NCI-H345 (cell line): ENCODE data around the gene ATP2B3.

Experiments used
- DNase-seq: peaks from one replicate; lab custom pipeline; 2025; lab: John Stamatoyannopoulos, UW

Gene ATP2B3

GRCh38 chrX:153488231-153488914 lies 29.1 kb upstream of the ATP2B3 start:
- DNase-seq, result no peak

DNA sequence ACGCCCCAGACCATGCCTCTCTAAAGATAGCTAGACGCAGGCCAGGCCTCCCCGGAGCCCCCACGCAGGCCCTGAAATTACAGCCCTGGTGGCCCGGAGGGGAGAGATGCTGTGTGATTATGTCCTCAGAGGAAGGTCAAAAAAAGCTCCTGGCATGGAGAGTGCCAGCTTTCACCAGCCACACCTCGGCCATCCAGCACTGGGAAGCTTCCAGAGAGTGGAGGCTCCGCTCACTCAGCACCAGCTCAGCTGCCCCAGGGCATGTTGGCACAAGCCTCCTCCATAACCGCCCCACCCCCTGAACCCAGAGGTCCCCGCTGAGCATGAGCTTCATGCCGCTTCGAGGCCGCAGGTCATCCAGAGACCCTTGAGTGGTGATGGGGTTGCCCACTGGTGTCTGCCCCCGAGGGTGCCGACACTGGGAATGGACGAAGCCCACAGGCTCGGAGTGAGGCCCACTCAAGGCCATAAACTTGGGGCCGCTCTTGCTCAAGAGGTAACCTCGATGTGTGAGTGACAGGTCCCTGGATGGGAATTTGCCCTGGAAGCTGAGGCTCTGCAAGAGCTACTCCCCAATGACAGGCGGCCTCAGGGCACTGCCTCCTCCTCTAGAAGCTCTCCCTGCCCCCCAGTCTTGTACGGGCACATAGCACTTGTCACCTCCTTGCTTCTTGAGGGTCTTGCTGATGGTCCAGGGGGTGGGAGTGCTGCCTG lies 27.1 kb upstream of the ATP2B3 start:
- no peak for DNase-seq

DNA sequence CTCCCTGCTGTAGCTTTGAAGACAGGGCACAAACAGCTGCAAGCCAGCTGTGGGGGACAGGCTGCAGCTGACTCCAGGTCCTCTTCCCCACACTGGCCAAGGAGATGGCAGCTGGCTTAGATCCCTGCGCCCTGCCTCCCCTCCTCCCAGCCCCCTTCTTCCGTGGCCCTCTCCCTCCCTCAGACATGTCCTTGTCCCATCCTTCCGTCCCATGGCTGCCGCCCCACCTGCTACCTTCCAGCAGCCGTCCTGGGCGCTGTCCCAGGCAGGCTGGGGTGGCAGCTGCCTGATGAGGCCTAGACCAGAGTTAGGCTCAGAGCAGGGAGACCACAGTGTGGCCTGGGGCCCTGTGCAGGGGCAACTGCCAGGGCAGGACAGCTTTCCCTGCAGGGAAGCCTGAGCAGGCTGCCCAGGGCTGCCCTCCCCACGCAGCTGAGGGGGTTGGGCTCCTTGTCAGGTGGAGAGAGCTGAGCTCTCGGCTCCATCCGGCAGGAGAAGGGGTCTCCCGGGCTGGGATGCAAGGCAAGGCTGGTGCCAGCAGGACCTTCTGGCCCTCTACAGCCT lies 26.0 kb upstream of the ATP2B3 start:
- DNase-seq, result no peak

GRCh38 chrX:153491918-153492317 lies 25.5 kb upstream of the ATP2B3 start:
- DNase-seq, result no peak

GRCh38 chrX:153492543-153492942 lies 24.9 kb upstream of the ATP2B3 start:
- DNase-seq, result no peak

GRCh38 chrX:153493085-153493484 lies 24.4 kb upstream of the ATP2B3 start:
- no peak for DNase-seq

DNA sequence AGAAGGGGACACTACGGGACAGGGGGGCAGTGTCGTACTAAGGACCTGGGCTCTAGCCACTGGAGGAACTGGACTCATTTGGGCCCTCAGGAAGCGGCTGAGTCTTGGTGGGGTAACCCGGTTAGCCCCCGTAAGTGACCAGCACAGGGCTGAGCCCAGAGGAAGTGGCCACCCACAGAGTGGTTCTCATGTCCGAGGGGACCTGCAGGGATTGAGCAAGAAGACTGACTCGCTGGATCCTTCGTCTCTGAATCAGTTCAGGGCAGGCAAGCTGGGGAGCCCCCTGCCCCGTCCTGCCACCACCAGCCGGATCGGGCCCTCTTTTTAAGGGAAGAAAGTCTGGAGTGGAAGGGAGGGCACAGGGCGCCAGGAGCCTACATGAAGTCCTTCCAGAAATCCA lies 23.4 kb upstream of the ATP2B3 start:
- no peak for DNase-seq

- DNase-seq, result peak; percentile 30
These were observed 22.7 kb upstream of the ATP2B3 start, which contains the start of gene BGN for GRCh38 chrX:153494541-153495361. Gene BGN (plus strand): TSS chrX:153494980. CDS start chrX:153504632, 9,652 bp downstream.

GRCh38 chrX:153495362-153495751 lies 22.1 kb upstream of the ATP2B3 start:
- peak; percentile 30 for DNase-seq

GRCh38 chrX:153495903-153496589 lies 21.4 kb upstream of the ATP2B3 start:
- DNase-seq, result no peak

GRCh38 chrX:153496590-153496959 lies 20.9 kb upstream of the ATP2B3 start:
- DNase-seq, result no peak

DNA sequence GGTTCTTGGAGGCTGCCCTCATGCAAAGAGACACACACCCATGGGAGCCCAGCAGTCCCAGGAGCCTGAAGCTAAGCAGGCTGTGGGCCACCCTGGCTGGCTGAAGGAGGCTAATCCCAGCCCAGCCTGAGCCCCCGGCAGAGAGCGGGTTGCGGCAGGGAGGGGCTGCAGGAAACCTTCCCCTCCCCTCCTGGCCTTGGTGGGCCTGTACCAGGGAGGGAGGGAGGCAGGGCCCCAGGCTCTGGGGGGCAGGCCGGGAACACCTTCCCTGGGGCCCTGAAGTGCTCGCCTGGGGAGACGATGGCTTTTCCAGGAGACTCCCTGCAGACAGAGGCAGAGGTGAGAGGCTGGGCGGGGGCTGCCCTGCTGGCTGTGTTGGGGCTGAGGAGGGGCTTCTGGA lies 19.0 kb upstream of the ATP2B3 start:
- no peak for DNase-seq

DNA sequence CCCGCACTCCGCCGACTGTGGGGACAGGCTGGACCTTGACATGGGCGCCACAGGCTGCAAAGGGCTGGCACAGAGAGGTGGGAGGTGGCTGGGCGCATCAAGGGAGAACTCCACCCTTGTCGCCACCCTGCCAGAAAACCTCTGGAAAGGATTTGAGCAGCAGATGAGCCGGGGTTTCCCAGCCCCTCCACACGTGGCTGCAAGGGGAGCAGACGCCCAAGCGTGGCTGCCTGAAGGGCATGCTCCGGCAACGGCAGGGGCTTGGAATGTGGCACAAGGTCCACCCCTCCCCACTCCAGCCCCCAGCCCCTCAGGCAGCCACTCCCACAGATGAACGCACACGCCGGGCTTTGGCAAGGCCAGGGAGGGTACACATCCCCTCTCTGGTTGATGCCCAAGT lies 18.1 kb upstream of the ATP2B3 start:
- no peak for DNase-seq

DNA sequence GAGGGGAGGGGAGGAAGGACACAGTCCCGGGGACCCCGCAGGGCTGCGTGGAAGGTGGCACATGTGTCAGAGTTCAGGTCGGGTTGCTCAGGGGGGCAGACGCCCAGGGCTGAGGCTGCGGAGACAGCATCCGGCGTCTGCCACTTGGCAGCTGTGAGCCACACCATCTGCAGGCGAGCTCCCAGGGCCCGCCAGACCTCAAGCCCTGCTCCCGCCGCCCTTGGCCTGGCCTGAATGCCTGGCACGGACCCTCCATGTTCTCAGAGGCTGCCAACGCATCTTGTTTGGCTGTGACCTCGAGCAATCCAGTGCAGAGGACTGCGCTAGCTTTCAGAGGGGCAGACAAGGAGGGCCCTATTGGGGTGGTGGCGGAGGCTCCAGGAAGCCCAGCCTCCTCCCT lies 17.6 kb upstream of the ATP2B3 start:
- no peak for DNase-seq

- DNase-seq, result no peak
These were observed 16.7 kb upstream of the ATP2B3 start for GRCh38 chrX:153500676-153501280.

DNA sequence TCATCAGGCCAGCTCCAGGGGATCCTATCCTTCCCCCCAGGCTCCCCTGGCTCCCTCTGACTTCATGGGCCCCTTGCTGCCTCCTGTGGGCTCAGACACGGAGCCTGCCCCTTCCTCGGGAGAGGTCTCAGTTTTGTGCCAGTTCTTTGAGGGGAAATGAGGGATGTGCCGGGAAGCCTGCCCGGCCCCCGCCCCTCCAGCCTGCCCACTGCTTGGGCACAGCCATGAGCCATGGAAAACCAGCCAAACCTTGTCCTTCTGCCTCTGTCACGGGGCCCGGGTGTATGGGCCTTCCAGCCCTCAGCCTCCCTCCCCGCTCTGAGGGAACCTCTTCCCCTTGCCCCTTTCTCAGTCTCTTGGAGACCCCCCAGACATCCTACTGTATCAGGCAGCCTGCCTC lies 15.9 kb upstream of the ATP2B3 start:
- no peak for DNase-seq

DNA sequence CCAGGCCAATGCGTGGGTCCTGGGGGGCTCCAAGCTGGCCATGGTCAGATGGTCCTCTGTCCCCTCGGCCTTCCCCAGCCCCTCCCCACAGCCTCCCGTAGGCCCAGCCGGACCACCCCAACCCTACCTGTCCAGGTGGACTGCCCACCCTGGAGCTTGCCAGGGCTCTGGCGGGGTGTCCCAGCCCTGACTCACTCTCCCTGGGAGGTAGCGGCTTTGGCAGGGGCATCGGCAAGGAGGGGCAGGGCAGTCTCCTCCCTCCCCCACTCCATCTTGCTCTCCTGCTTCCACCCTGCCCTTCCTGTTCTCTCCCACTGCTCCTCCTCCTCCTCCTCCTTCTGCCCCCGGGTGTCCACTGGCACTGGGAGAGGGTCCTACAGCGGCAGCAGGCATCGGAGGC lies 15.3 kb upstream of the ATP2B3 start:
- no peak for DNase-seq

DNA sequence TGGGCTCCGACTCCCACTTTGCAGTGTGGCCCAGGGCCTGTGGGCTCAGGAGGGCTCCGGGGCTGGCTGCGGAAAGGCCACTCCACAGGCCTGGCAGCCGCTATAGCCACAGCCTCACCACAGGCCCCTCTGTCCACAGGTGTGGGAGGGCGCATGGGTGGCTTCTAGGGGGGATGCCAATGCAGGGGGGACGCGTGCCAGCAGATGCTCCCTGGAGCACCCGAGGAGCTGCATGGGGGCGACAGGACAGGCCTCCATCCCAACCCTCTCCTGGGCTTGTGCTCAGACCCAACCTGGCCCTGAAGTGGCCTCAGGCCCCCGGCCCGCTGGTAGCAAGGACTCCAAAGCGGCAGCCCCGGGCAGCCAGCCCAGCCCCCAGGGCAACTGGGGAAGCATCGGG lies 14.6 kb upstream of the ATP2B3 start:
- DNase-seq, result no peak

GRCh38 chrX:153504445-153505016 lies 12.9 kb upstream of the ATP2B3 start:
- DNase-seq, result no peak

DNA sequence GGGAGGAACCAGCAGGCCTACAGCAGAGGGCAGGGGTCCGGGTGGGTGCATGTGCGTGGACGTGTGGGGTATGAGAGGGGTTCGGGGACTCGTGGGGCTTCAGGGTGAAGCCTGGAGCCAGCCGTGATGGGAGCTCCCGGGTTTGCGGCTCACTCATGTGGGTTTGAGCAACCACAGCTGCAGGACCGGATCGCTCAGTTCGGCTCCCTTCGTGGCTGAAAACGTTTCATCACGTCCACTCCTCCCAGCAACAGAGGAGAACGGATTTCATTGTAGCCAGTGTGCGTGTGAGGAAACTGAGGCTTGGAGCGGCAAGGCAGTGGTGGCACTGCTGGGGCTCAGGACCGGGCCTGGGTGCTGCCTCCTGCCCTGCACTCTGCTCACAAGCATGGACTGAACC lies 12.1 kb upstream of the ATP2B3 start:
- no peak for DNase-seq

DNA sequence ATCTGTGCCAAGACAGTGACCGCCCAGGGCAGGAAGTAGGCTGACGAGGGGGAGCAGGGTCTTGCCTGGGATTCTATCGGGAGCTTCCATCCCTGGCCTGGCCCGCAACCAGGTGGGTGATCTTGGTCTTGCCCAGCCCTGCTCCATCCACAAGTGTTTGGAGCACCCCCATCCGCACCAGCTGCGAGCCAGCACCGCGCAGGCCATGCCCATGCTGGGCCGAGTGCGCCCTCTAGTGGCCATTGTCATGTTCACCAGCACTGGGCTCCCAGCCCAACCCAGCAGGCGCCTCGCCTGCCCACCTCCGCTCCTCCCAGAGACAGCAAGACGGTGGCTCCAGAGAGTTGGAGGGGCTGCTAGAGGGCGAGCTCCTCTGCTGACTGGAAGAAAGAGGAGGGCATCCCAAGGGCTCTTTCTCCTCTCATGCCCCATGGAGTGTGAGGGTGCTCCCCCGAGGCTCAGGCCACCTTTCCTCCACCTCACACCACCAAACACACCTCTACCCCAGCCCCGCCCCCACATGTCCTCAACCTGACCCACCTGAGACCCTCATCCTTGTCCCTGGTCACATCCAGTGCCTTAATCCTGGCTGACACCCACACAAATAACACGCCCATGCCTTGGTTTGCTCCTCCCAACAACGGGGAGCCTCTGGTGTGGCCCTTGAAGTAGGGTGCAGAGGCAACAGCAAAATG lies 9.8 kb upstream of the ATP2B3 start:
- DNase-seq, result peak; percentile 72
